Endothelial cell of umbilical vein (primary cell): ENCODE results near the gene ELOVL5.

Experiments
- EZH2 ChIP-seq: IDR thresholded peaks from 2 replicates; pipeline ENCODE4 v1.6.1; 2012; ENCODE audit warnings: borderline replicate concordance, low read depth, mild to moderate bottlenecking, moderate library complexity, low read length, inconsistent platforms; ENCODE audit not compliant: severe bottlenecking
- FOS ChIP-seq: IDR thresholded peaks from 2 replicates; pipeline ENCODE4 v1.6.1; 2011; ENCODE audit warnings: mild to moderate bottlenecking, low read length, moderate library complexity, borderline replicate concordance; ENCODE audit not compliant: insufficient read depth
- JUN ChIP-seq: IDR thresholded peaks from 2 replicates; pipeline ENCODE4 v1.6.1; 2011; ENCODE audit warnings: borderline replicate concordance, low read depth; ENCODE audit not compliant: insufficient read length, insufficient read depth
- MYC ChIP-seq: IDR thresholded peaks from one replicate; pipeline ENCODE4 v1.6.1; 2011; ENCODE audit warnings: mild to moderate bottlenecking, low read depth, low read length
- POLR2A ChIP-seq: IDR thresholded peaks from 2 replicates; pipeline ENCODE4 v1.6.1; 2012; ENCODE audit warnings: low read depth, mild to moderate bottlenecking, control low read depth, low read length
- POLR2AphosphoS5 ChIP-seq: IDR thresholded peaks from 2 replicates; pipeline ENCODE4 v1.6.1; 2012; ENCODE audit warnings: low read depth, mild to moderate bottlenecking, control low read depth, low read length, moderate library complexity; ENCODE audit not compliant: insufficient read depth
- TF ChIP-seq, protein P1 (sequence below), 2 donors: IDR thresholded peaks; 1 replicate in 1 of 2; 2 replicates in 1 of 2; pipeline ENCODE4 v1.5.1; 2011; ENCODE audit warnings: low read length in 2 of 2, mild to moderate bottlenecking in 2 of 2, moderate library complexity in 2 of 2, control low read depth in 1 of 2, inconsistent platforms in 1 of 2, low read depth in 1 of 2; ENCODE audit not compliant: insufficient read depth in 1 of 2; ENCODE audit errors: extremely low read depth in 1 of 2

DNA sequence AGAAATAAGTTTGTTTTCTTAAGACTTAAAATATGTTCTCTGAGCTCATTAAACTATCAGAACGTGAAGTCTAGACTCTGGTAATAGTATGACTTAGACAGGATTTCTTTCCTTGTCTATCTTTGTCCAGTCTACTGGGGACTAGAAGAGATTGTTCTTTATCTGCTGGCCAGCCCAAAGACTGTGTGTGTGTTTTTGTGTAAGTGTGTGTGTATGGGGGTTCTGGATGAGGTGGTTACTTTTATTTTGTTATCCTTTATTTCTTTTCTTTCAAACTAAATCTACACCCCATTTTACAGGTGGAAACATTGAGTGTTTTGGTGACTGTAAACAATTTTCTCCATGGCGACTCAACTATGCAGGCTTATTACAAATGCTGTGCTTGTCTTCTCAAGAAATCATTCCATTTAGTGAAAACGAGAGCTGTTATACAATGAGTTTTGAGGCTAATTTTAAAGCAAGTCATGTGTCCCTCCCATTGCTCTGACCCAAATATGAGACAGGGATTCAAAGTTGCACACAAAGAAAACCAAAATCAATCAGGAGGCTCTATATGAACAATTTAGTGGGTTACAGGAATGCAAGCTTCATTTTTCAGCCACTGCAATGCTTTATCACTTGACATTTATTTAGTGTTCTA lies 97.6 kb downstream of the ELOVL5 start:
- TF ChIP-seq, protein P1, sequence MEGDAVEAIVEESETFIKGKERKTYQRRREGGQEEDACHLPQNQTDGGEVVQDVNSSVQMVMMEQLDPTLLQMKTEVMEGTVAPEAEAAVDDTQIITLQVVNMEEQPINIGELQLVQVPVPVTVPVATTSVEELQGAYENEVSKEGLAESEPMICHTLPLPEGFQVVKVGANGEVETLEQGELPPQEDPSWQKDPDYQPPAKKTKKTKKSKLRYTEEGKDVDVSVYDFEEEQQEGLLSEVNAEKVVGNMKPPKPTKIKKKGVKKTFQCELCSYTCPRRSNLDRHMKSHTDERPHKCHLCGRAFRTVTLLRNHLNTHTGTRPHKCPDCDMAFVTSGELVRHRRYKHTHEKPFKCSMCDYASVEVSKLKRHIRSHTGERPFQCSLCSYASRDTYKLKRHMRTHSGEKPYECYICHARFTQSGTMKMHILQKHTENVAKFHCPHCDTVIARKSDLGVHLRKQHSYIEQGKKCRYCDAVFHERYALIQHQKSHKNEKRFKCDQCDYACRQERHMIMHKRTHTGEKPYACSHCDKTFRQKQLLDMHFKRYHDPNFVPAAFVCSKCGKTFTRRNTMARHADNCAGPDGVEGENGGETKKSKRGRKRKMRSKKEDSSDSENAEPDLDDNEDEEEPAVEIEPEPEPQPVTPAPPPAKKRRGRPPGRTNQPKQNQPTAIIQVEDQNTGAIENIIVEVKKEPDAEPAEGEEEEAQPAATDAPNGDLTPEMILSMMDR (IDR thresholded peaks at IDR 0.05; ENCODE audit: extremely low read depth in 1 of 2, insufficient read depth in 1 of 2, low read depth in 1 of 2, low read length in 2 of 2) = no peak
- TF ChIP-seq POLR2A (no peak), EZH2 (no peak), FOS (no peak), POLR2AphosphoS5 (no peak), MYC (no peak), JUN (no peak)
